GM13976 (cell line): ENCODE results near the gene NTNG2.

Experiments used
- DNase-seq: peaks from one replicate; pipeline ENCODE4 v3.0.0; 2012; ENCODE audit warnings: low spot score
- CTCF ChIP-seq: IDR thresholded peaks from 2 replicates; pipeline ENCODE4 v1.5.1; 2012; ENCODE audit warnings: borderline replicate concordance, mild to moderate bottlenecking; ENCODE audit not compliant: insufficient read depth; ENCODE audit errors: extremely low read depth, missing control alignments, control extremely low read depth
- in situ Hi-C: fragments of 300-500 bp; cut with MboI; formaldehyde crosslinking; loops from one replicate; pipeline ENCODE4 v1.12.0; 2022; ENCODE audit warnings: low sequenced_read_pairs, mixed read lengths, inconsistent platforms; ENCODE audit not compliant: unreplicated experiment

The NTNG2 gene

DNA sequence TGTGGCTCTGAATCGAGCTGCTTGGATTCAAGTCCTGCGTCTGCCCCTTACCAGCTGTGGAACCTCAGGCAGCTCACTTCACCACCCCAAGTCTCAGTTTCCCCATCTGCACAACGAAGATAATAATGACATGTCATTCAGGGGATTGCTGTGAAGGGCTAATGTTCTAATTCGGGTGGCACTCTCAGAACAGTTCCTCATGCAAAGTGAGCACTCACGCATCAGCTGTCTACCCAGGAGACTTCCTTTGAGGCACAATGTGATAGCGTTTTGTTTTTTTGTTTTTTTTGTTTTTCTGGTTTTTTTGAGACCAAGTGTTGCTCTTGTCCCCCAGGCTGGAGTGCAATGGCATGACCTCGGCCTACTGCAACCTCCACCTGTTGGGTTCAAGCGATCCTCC, 56.4 kb downstream of the NTNG2 start:
- no peak for DNase-seq
- in situ Hi-C loops = no loop called here
- no peak for TF ChIP-seq CTCF

GRCh38 chr9:132221941-132222340, 60.1 kb downstream of the NTNG2 start:
- no peak for DNase-seq
- in situ Hi-C loops = no loop called here
- no peak for TF ChIP-seq CTCF

DNA sequence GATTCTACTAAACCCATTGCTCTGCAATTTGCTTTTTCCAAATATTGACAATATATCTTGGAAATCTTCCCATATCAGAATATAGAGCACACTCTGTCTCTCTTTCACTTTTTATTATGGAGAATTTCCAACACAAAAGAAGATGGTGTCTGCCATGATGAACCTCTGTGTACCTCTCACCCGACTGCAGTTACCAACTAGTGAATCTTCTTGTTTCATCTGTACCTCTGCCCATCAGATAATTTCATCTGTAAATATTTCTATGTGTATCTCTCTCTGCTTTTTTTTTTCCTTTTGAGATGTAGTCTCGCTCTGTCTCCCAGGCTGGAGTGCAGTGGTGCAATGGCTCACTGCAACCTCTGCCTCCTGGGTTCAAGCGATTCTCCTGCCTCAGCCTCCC, 62.8 kb downstream of the NTNG2 start:
- no peak for DNase-seq
- no peak for TF ChIP-seq CTCF
- in situ Hi-C loops = no loop called here

GRCh38 chr9:132226571-132227430, 64.9 kb downstream of the NTNG2 start:
- TF ChIP-seq CTCF = no peak
- in situ Hi-C loops = no loop called here
- no peak for DNase-seq

DNA sequence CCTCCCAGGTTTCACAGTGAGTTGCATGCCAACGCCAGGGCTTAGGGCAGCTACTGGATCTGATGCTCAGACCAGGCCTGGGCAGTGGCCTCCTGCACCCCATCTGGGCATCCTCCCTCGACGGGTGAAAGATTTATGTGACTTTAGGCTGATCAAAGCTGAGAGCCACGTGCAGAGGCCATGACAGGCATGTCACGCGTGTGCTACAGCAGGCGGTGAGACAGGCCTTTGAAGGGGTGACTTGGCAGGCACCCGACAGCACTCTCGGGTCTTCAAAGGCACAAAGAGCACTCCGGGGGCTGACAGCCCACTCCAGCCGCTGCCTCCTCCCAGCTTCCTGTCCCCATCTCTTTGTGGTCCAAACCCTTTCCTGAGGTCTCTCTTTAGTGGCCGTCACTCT, 66.2 kb downstream of the NTNG2 start:
- TF ChIP-seq CTCF = no peak
- in situ Hi-C loops = no loop called here
- DNase-seq = no peak

- no peak for TF ChIP-seq CTCF
- DNase-seq = no peak
- in situ Hi-C loops = no loop called here
Observed at GRCh38 chr9:132230605-132231004, 68.7 kb downstream of the NTNG2 start.

DNA sequence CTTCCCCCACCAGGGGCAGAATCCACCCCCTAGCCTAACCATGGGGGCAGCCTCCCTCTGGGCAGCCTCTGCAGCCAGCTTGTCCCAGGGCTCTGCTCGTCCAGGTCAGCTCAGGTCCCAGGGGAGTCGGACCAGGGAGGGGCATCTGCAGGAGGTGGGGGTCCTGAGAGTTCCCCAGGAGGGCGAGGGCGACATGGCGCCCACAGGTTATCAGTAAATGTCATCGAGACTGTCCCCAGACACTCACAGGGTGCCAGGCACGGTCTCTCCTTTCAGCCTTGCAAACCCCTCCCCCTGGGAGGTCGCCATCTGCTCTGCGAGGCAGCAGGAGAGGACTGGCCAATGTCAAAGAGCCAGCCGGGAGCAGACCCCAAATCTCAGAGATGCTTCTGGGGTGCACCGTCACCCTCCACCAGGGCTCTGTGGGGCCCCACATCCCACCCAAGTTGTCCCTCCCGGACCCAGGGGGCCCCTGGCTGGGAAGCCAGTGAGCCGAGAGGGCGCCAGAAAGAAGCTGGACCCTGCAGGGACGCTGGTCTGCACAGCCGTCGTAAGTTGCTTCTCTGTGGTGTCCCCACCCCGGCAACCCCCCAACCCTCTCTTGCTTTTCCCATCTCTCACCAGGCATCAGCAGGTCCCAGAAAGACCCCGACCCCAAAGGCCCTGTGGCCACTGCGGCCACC, 69.3 kb downstream of the NTNG2 start:
- no peak for TF ChIP-seq CTCF
- in situ Hi-C loops = no loop called here
- no peak for DNase-seq
